Left lung (tissue), 10 donors: ENCODE measurements around the gene IL17RC. TPM values are rescaled to one million over a fixed set of nuclear protein-coding genes. Genes with fewer than 3 reads are reported as not detected.
A peak's percentile ranks its signal among the peaks of the same experiment; 100 is the strongest.

Experiments used
- ATAC-seq: fragments of 200-7000 bp; cut with Tn5 transposase; one replicate; pipeline ENCODE4 v1.9.1; 2020; ENCODE audit warnings: moderate library complexity
- DNase-seq, 4 donors: peaks; one replicate each; pipeline ENCODE4 v3.0.0-alpha.2; 2013 to 2020
- H3K27ac ChIP-seq, 2 donors: fragments of 200-600 bp; sonication (generic) in 1 of 2; one replicate each; pipeline versions ENCODE4 v1.5.0 to v1.8.0; 2020 to 2021
- H3K27me3 ChIP-seq, 2 donors: fragments of 200-600 bp; sonication (generic) in 1 of 2; one replicate each; pipeline versions ENCODE4 v1.5.0 to v1.8.0; 2020 to 2021
- H3K36me3 ChIP-seq, 2 donors: fragments of 200-600 bp; sonication (generic) in 1 of 2; one replicate each; pipeline versions ENCODE4 v1.5.0 to v1.8.0; 2020 to 2021
- H3K4me1 ChIP-seq, 2 donors: fragments of 200-600 bp; one replicate each; pipeline ENCODE4 v1.8.0; 2021
- H3K4me3 ChIP-seq, 2 donors: fragments of 200-600 bp; sonication (generic) in 1 of 2; one replicate each; pipeline versions ENCODE4 v1.5.0 to v1.8.0; 2020 to 2021; ENCODE audit warnings: mild to moderate bottlenecking in 1 of 2
- H3K9me3 ChIP-seq, 2 donors: fragments of 200-600 bp; sonication (generic) in 1 of 2; one replicate each; pipeline versions ENCODE4 v1.5.0 to v1.8.0; 2020 to 2021
- CTCF ChIP-seq, 2 donors: fragments of 200-600 bp; sonication (generic) in 1 of 2; IDR thresholded peaks; one replicate each; pipeline versions ENCODE4 v1.5.0 to v1.8.0; 2021; ENCODE audit warnings: antibody characterized with exemption in 2 of 2
- intact Hi-C, 2 donors: fragments of 100-400 bp; cut with DNase I; formaldehyde crosslinking; loops; one replicate each; pipeline versions ENCODE4 v1.11.2 to v1.14.2; 2022
- polyA plus RNA-seq, 6 donors: library from polyadenylated mRNA; unstranded; fragments of 120-200 nt; gene quantifications; one replicate each; pipeline ENCODE4 v1.2.1, GENCODE V29; 2013; ENCODE audit not compliant: insufficient read length in 6 of 6
- total RNA-seq, 2 donors: library from RNA; stranded (reverse); fragmentation: NEBNext Ultra II Directional; extraction: Animal tissue kit (Norgen Biotek cat#: 25700); gene quantifications; one replicate each; pipeline ENCODE4 v1.2.1, GENCODE V29; 2021
- donor health status: DM: no; HTN: yes; CAD: no.
- donor health status: DM: no; HTN: no; CAD: no.

Gene IL17RC
- total and polyA plus RNA-seq, 8 donors, result 20.4 to 54.4 (median 46.9) TPM

GRCh38 chr3:9883706-9884554, 33.0 kb upstream of the IL17RC start:
- intact Hi-C loops, result no loop called here
- Histone ChIP-seq H3K27me3 (no peaks in the 10 kb centered on the region), H3K36me3 (no peaks in the 10 kb centered on the region), H3K27ac (no peak overlapping the region), H3K4me1 (no peaks in the 10 kb centered on the region), H3K4me3 (no peak overlapping the region), H3K9me3 (no peaks in the 10 kb centered on the region)
- DNase-seq, result no peak
- TF ChIP-seq CTCF (IDR thresholded peaks at IDR 0.05), result no peak
- ATAC-seq, result no peak

- intact Hi-C loops, result no loop called here
- no peak overlapping the region for H3K4me3 ChIP-seq
- ATAC-seq (peak; percentile 46), DNase-seq (no peak)
- H3K36me3 ChIP-seq, result no peaks in the 10 kb centered on the region
- no peak overlapping the region for H3K27ac ChIP-seq
- H3K27me3 ChIP-seq, result no peaks in the 10 kb centered on the region
- H3K9me3 ChIP-seq, result no peaks in the 10 kb centered on the region
- TF ChIP-seq CTCF (IDR thresholded peaks at IDR 0.05), result no peak
- H3K4me1 ChIP-seq, result peaks cover 0 to 1% of the 10 kb centered on the region in 2 donors
Measured at GRCh38 chr3:9884555-9885165, 32.2 kb upstream of the IL17RC start.

GRCh38 chr3:9886328-9886727, 30.6 kb upstream of the IL17RC start:
- Histone ChIP-seq H3K36me3 (no peaks in the 10 kb centered on the region), H3K4me3 (no peak overlapping the region), H3K27ac (no peak overlapping the region), H3K9me3 (no peaks in the 10 kb centered on the region), H3K4me1 (peaks cover 3 to 10% of the 10 kb centered on the region in 2 donors), H3K27me3 (no peaks in the 10 kb centered on the region)
- DNase-seq (no peak), ATAC-seq (no peak)
- no peak for TF ChIP-seq CTCF (IDR thresholded peaks at IDR 0.05)
- intact Hi-C loops, result no loop called here

- intact Hi-C loops, result no loop called here
- DNase-seq (no peak), ATAC-seq (no peak)
- no peaks in the 10 kb centered on the region for H3K27me3 ChIP-seq
- no peaks in the 10 kb centered on the region for H3K9me3 ChIP-seq
- H3K36me3 ChIP-seq, result peaks cover 0 to under 1% of the 10 kb centered on the region in 2 donors
- TF ChIP-seq CTCF (IDR thresholded peaks at IDR 0.05), result no peak
- H3K4me3 ChIP-seq, result no peak overlapping the region
- no peak overlapping the region for H3K27ac ChIP-seq
- peaks cover 7 to 21% of the 10 kb centered on the region in 2 donors for H3K4me1 ChIP-seq
Measured at GRCh38 chr3:9887480-9887879, 29.4 kb upstream of the IL17RC start.

GRCh38 chr3:9888540-9888939, 28.4 kb upstream of the IL17RC start:
- Histone ChIP-seq H3K36me3 (peaks cover 0 to 12% of the 10 kb centered on the region in 2 donors), H3K4me3 (no peak overlapping the region), H3K27ac (no peak overlapping the region), H3K27me3 (no peaks in the 10 kb centered on the region), H3K4me1 (peaks cover 7 to 27% of the 10 kb centered on the region in 2 donors), H3K9me3 (no peaks in the 10 kb centered on the region)
- ATAC-seq (no peak), DNase-seq (no peak)
- intact Hi-C loops, result no loop called here
- no peak for TF ChIP-seq CTCF (IDR thresholded peaks at IDR 0.05)
